ENCODE results near the gene CDKN1B.
A peak's percentile ranks its signal among the peaks of the same experiment; 100 is the strongest.

CDKN1B gene

GRCh38 chr12:12716793-12717585 lies at the start of gene CDKN1B (continued):
- TF ChIP-seq KLF1 (tag by site-specific recombination; IDR thresholded peaks at IDR 0.05), result peak; percentile 67
- no peak for TF ChIP-seq OVOL3 (tag by site-specific recombination; IDR thresholded peaks at IDR 0.05)
- TF ChIP-seq ZNF830 (tag by site-specific recombination; IDR thresholded peaks at IDR 0.05; ENCODE audit: low read depth), result no peak
- TF ChIP-seq ZNF791 (tag by site-specific recombination; IDR thresholded peaks at IDR 0.05), result no peak
- TF ChIP-seq ZSCAN23 (tag by site-specific recombination; IDR thresholded peaks at IDR 0.05), result no peak
- no peak for TF ChIP-seq ZNF555 (tag by site-specific recombination; conservative IDR thresholded peaks at IDR 0.05)
- no peak for TF ChIP-seq ZSCAN18 (tag by site-specific recombination; IDR thresholded peaks at IDR 0.05)
- peak; percentile 88 for TF ChIP-seq ZBTB8A (tag by site-specific recombination; IDR thresholded peaks at IDR 0.05)
- no peak for TF ChIP-seq PRDM4 (tag by site-specific recombination; IDR thresholded peaks at IDR 0.05)
- no peak for TF ChIP-seq HOXA7 (CRISPR knock-in tag; IDR thresholded peaks at IDR 0.05; ENCODE audit: borderline replicate concordance)
- TF ChIP-seq ZNF664 (tag by site-specific recombination; IDR thresholded peaks at IDR 0.05), result no peak
- TF ChIP-seq ZNF561 (tag by site-specific recombination; IDR thresholded peaks at IDR 0.05; ENCODE audit: borderline replicate concordance), result 0 out of 2 replicates have a peak, but pooled peaks have one; percentile 76
- peak; percentile 92 for TF ChIP-seq ZNF600 (tag by site-specific recombination; IDR thresholded peaks at IDR 0.05)
- no peak for TF ChIP-seq ZNF184 (tag by site-specific recombination; IDR thresholded peaks at IDR 0.05)
- peak; percentile 98 for TF ChIP-seq ZBTB20 (tag by site-specific recombination; IDR thresholded peaks at IDR 0.05)
- TF ChIP-seq ZNF623 (tag by site-specific recombination; IDR thresholded peaks at IDR 0.05), result no peak
- TF ChIP-seq KLF16 (tag by site-specific recombination; IDR thresholded peaks at IDR 0.05), result no peak
- peak; percentile 95 for TF ChIP-seq ZBTB26 (tag by site-specific recombination; optimal IDR thresholded peaks at IDR 0.05)
- peak; percentile 97 for TF ChIP-seq ZBTB10 (tag by site-specific recombination; IDR thresholded peaks at IDR 0.05)
- peak; percentile 79 for TF ChIP-seq EGR2 (tag by site-specific recombination; IDR thresholded peaks at IDR 0.05; ENCODE audit: low read depth)
- no peak for TF ChIP-seq ZBTB49 (tag by site-specific recombination; IDR thresholded peaks at IDR 0.05; ENCODE audit: low read depth)
- TF ChIP-seq KLF9 (tag by site-specific recombination; IDR thresholded peaks at IDR 0.05; ENCODE audit: low read depth), result peak; percentile 33; the same call in 1 of the 2 replicates
- no peak for TF ChIP-seq ZNF776 (tag by site-specific recombination; IDR thresholded peaks at IDR 0.05; ENCODE audit: borderline replicate concordance)
- TF ChIP-seq PATZ1 (tag by site-specific recombination; IDR thresholded peaks at IDR 0.05), result peak; percentile 99
- TF ChIP-seq ZFP41 (tag by site-specific recombination; IDR thresholded peaks at IDR 0.05; ENCODE audit: borderline replicate concordance), result no peak

Measured in HEK293 (cell line).